NCI-H82 (cell line): ENCODE data around the gene DBH.
A peak's percentile ranks its signal among the peaks of the same experiment; 100 is the strongest.
"Not testable (repeated sequence)": the region's sequence is repeated elsewhere in the genome, so short reads cannot be mapped to it uniquely, and the experiment has no call there.

ENCODE experiments used
- DNase-seq: peaks from one replicate; lab custom pipeline; 2025; lab: John Stamatoyannopoulos, UW

The DBH gene

GRCh38 chr9:133666387-133666786 lies 30.2 kb downstream of the DBH start:
- no peak for DNase-seq

GRCh38 chr9:133666845-133667244 lies 30.7 kb downstream of the DBH start:
- no peak for DNase-seq

- DNase-seq = peak; percentile 6
These were observed 31.7 kb downstream of the DBH start for GRCh38 chr9:133667759-133668450.

GRCh38 chr9:133669182-133669801 lies 33.1 kb downstream of the DBH start:
- no peak for DNase-seq

- no peak for DNase-seq
These were observed 34.3 kb downstream of the DBH start for GRCh38 chr9:133670466-133670865.

- no peak for DNase-seq
These were observed 35.2 kb downstream of the DBH start for GRCh38 chr9:133671371-133671770.

GRCh38 chr9:133672503-133673257 lies 36.5 kb downstream of the DBH start:
- no peak for DNase-seq

- no peak for DNase-seq
These were observed 37.1 kb downstream of the DBH start for GRCh38 chr9:133673258-133673655.

GRCh38 chr9:133674091-133674490 lies 37.9 kb downstream of the DBH start:
- DNase-seq = no peak

- DNase-seq = not testable (repeated sequence)
These were observed 39.6 kb downstream of the DBH start for GRCh38 chr9:133675796-133676195.

- no peak for DNase-seq
These were observed 40.3 kb downstream of the DBH start for GRCh38 chr9:133676450-133676849.

GRCh38 chr9:133677126-133678010 lies 41.2 kb downstream of the DBH start:
- DNase-seq = no peak

- no peak for DNase-seq
These were observed 42.9 kb downstream of the DBH start for GRCh38 chr9:133679056-133679455.

- DNase-seq = no peak
These were observed 43.4 kb downstream of the DBH start for GRCh38 chr9:133679466-133680061.

GRCh38 chr9:133680250-133680975 lies 44.2 kb downstream of the DBH start:
- DNase-seq = no peak

GRCh38 chr9:133680976-133681657 lies 45.0 kb downstream of the DBH start:
- DNase-seq = no peak

- no peak for DNase-seq
These were observed 45.6 kb downstream of the DBH start for GRCh38 chr9:133681658-133682306.

GRCh38 chr9:133682818-133683585 lies 46.8 kb downstream of the DBH start:
- DNase-seq = no peak

GRCh38 chr9:133683586-133684120 lies 47.5 kb downstream of the DBH start:
- DNase-seq = peak; percentile 36
